Measurements from ENCODE around the gene IL12RB2. TPM values are rescaled to one million over a fixed set of nuclear protein-coding genes. Genes with fewer than 3 reads are reported as not detected.

The IL12RB2 gene
- total and polyA plus RNA-seq, 2 donors = 0.32 to 6.0 TPM

GRCh38 chr1:67429528-67430357 is 122.1 kb downstream of the IL12RB2 start:
- under 1% methylated on average over 69 of the region's 69 CpGs for WGBS
- H3K4me1 ChIP-seq (ENCODE audit: insufficient read depth) = no peaks in the 10 kb centered on the region
- DNase-seq (ENCODE audit: extremely low spot score) = no peak

GRCh38 chr1:67430358-67431155 is 122.9 kb downstream of the IL12RB2 start, which contains the start of gene SERBP1:
Gene SERBP1, minus strand, starts transcription at chr1:67430402. Its CDS starts 102 bp downstream, at chr1:67430300.
- H3K4me3 ChIP-seq (ENCODE audit: low read depth, low read length) = peak within 1 kb of the TSS; percentile 92
- no peaks in the 10 kb centered on the region for H3K36me3 ChIP-seq (ENCODE audit: insufficient read depth)
- peak; percentile 91 for DNase-seq (ENCODE audit: extremely low spot score)
- H3K27ac ChIP-seq (ENCODE audit: low read depth) = peak within 1 kb of the TSS; percentile 91
- under 1% methylated on average over 62 of the region's 62 CpGs for WGBS
- H3K4me1 ChIP-seq (ENCODE audit: insufficient read depth) = no peaks in the 10 kb centered on the region

More at GRCh38 chr1:67429528-67430357, 122.1 kb downstream of the IL12RB2 start:
- peak overlapping the region; percentile 61 for H3K27ac ChIP-seq (ENCODE audit: low read depth)
- H3K4me3 ChIP-seq (ENCODE audit: low read depth, low read length) = peak overlapping the region; percentile 92
- no peaks in the 10 kb centered on the region for H3K36me3 ChIP-seq (ENCODE audit: insufficient read depth)

- H3K4me1 ChIP-seq (ENCODE audit: insufficient read depth) = no peaks in the 10 kb centered on the region
- DNase-seq (ENCODE audit: extremely low spot score) = no peak
- H3K4me3 ChIP-seq (ENCODE audit: low read depth, low read length) = peak overlapping the region; percentile 92
- H3K27ac ChIP-seq (ENCODE audit: low read depth) = peak overlapping the region; percentile 91
- 20% methylated on average over 12 of the region's 12 CpGs for WGBS
- H3K36me3 ChIP-seq (ENCODE audit: insufficient read depth) = no peaks in the 10 kb centered on the region
These were observed 123.6 kb downstream of the IL12RB2 start for GRCh38 chr1:67431156-67431765.

GRCh38 chr1:67431869-67432578 is 124.4 kb downstream of the IL12RB2 start:
- Histone ChIP-seq H3K4me1 (ENCODE audit: insufficient read depth) (no peaks in the 10 kb centered on the region), H3K4me3 (ENCODE audit: low read depth, low read length) (no peak overlapping the region), H3K27ac (ENCODE audit: low read depth) (no peak overlapping the region), H3K36me3 (ENCODE audit: insufficient read depth) (no peaks in the 10 kb centered on the region)
- WGBS = 56% methylated on average over 8 of the region's 8 CpGs
- no peak for DNase-seq (ENCODE audit: extremely low spot score)

- H3K27ac ChIP-seq (ENCODE audit: low read depth) = no peak overlapping the region
These were observed 125.1 kb downstream of the IL12RB2 start for GRCh38 chr1:67432745-67433144.

GRCh38 chr1:67433837-67434236 is 126.2 kb downstream of the IL12RB2 start:
- no peak overlapping the region for H3K27ac ChIP-seq (ENCODE audit: low read depth)
- DNase-seq (ENCODE audit: extremely low spot score) = no peak
- H3K4me3 ChIP-seq (ENCODE audit: low read depth, low read length) = no peak overlapping the region
- no peaks in the 10 kb centered on the region for H3K36me3 ChIP-seq (ENCODE audit: insufficient read depth)
- WGBS = 60% methylated on average over 2 of the region's 2 CpGs
- no peaks in the 10 kb centered on the region for H3K4me1 ChIP-seq (ENCODE audit: insufficient read depth)

More at GRCh38 chr1:67432745-67433144, 125.1 kb downstream of the IL12RB2 start:
- H3K4me3 ChIP-seq (ENCODE audit: low read depth, low read length) = no peak overlapping the region
- WGBS = 88% methylated on average over 1 of the region's 1 CpG
- H3K36me3 ChIP-seq (ENCODE audit: insufficient read depth) = no peaks in the 10 kb centered on the region
- H3K4me1 ChIP-seq (ENCODE audit: insufficient read depth) = no peaks in the 10 kb centered on the region
- DNase-seq (ENCODE audit: extremely low spot score) = no peak

GRCh38 chr1:67434491-67434890 is 126.8 kb downstream of the IL12RB2 start:
- no peak overlapping the region for H3K27ac ChIP-seq (ENCODE audit: low read depth)
- 24% methylated on average over 2 of the region's 2 CpGs for WGBS
- DNase-seq (ENCODE audit: extremely low spot score) = no peak

GRCh38 chr1:67436511-67437055 is 128.9 kb downstream of the IL12RB2 start:
- DNase-seq (ENCODE audit: extremely low spot score) = no peak
- Histone ChIP-seq H3K4me3 (ENCODE audit: low read depth, low read length) (no peak overlapping the region), H3K4me1 (ENCODE audit: insufficient read depth) (no peaks in the 10 kb centered on the region), H3K36me3 (ENCODE audit: insufficient read depth) (no peaks in the 10 kb centered on the region), H3K27ac (ENCODE audit: low read depth) (no peak overlapping the region)
- 75% methylated on average over 4 of the region's 4 CpGs for WGBS

More at GRCh38 chr1:67434491-67434890, 126.8 kb downstream of the IL12RB2 start:
- Histone ChIP-seq H3K36me3 (ENCODE audit: insufficient read depth) (no peaks in the 10 kb centered on the region), H3K4me1 (ENCODE audit: insufficient read depth) (no peaks in the 10 kb centered on the region), H3K4me3 (ENCODE audit: low read depth, low read length) (no peak overlapping the region)

- Histone ChIP-seq H3K36me3 (ENCODE audit: insufficient read depth) (no peaks in the 10 kb centered on the region), H3K27ac (ENCODE audit: low read depth) (no peak overlapping the region), H3K4me3 (ENCODE audit: low read depth, low read length) (no peak overlapping the region), H3K4me1 (ENCODE audit: insufficient read depth) (no peaks in the 10 kb centered on the region)
- WGBS = 65% methylated on average over 2 of the region's 2 CpGs
- DNase-seq (ENCODE audit: extremely low spot score) = no peak
These were observed 130.3 kb downstream of the IL12RB2 start for GRCh38 chr1:67437961-67438360.

- H3K4me3 ChIP-seq (ENCODE audit: low read depth, low read length) = no peak overlapping the region
- no peak overlapping the region for H3K27ac ChIP-seq (ENCODE audit: low read depth)
- H3K36me3 ChIP-seq (ENCODE audit: insufficient read depth) = no peaks in the 10 kb centered on the region
- no peaks in the 10 kb centered on the region for H3K4me1 ChIP-seq (ENCODE audit: insufficient read depth)
- 91% methylated on average over 6 of the region's 6 CpGs for WGBS
- DNase-seq (ENCODE audit: extremely low spot score) = no peak
These were observed 131.8 kb downstream of the IL12RB2 start for GRCh38 chr1:67439277-67440029.

GRCh38 chr1:67440339-67440738 is 132.7 kb downstream of the IL12RB2 start:
- no peaks in the 10 kb centered on the region for H3K36me3 ChIP-seq (ENCODE audit: insufficient read depth)
- 81% methylated on average over 3 of the region's 3 CpGs for WGBS
- no peaks in the 10 kb centered on the region for H3K4me1 ChIP-seq (ENCODE audit: insufficient read depth)
- no peak for DNase-seq (ENCODE audit: extremely low spot score)
- no peak overlapping the region for H3K27ac ChIP-seq (ENCODE audit: low read depth)
- H3K4me3 ChIP-seq (ENCODE audit: low read depth, low read length) = no peak overlapping the region

GRCh38 chr1:67441183-67441582 is 133.5 kb downstream of the IL12RB2 start:
- DNase-seq (ENCODE audit: extremely low spot score) = peak; percentile 40
- Histone ChIP-seq H3K27ac (ENCODE audit: low read depth) (no peak overlapping the region), H3K4me1 (ENCODE audit: insufficient read depth) (no peaks in the 10 kb centered on the region), H3K36me3 (ENCODE audit: insufficient read depth) (no peaks in the 10 kb centered on the region), H3K4me3 (ENCODE audit: low read depth, low read length) (no peak overlapping the region)
- WGBS = 45% methylated on average over 3 of the region's 3 CpGs

Measured in urinary bladder (tissue), 4 donors.